GM12865 (cell line): ENCODE measurements around the gene SAPCD2.

Experiments
- DNase-seq: peaks from one replicate; pipeline ENCODE4 v3.0.0; 2010; ENCODE audit warnings: low read depth
- H3K4me3 ChIP-seq: 2 replicates; pipeline ENCODE4 v1.5.1; 2011; ENCODE audit warnings: mild to moderate bottlenecking, low read depth, low read length, control low read depth
- CTCF ChIP-seq: IDR thresholded peaks from 2 replicates; pipeline ENCODE4 v1.5.1; 2011; ENCODE audit warnings: low read length, control low read depth, low read depth, inconsistent platforms; ENCODE audit not compliant: insufficient read depth; ENCODE audit errors: missing control alignments

The SAPCD2 gene

GRCh38 chr9:137071282-137071681, 925 bp upstream of the SAPCD2 start:
- no peak for DNase-seq
- no peak for TF ChIP-seq CTCF
- H3K4me3 ChIP-seq: peak overlapping the region; percentile 61

GRCh38 chr9:137070906-137071275, 534 bp upstream of the SAPCD2 start:
- DNase-seq: no peak
- peak overlapping the region; percentile 61 for H3K4me3 ChIP-seq
- TF ChIP-seq CTCF: no peak

GRCh38 chr9:137069508-137070091, 757 bp downstream of the SAPCD2 start:
- peak overlapping the region; percentile 61 for H3K4me3 ChIP-seq
- no peak for TF ChIP-seq CTCF
- no peak for DNase-seq

GRCh38 chr9:137068539-137069507, 1.5 kb downstream of the SAPCD2 start:
- peak overlapping the region; percentile 61 for H3K4me3 ChIP-seq
- TF ChIP-seq CTCF: no peak

GRCh38 chr9:137067860-137068538, 2.4 kb downstream of the SAPCD2 start:
- peak; percentile 85 for TF ChIP-seq CTCF
- H3K4me3 ChIP-seq: no peak overlapping the region
- peak; percentile 93 for DNase-seq

More at GRCh38 chr9:137068539-137069507, 1.5 kb downstream of the SAPCD2 start:
- no peak for DNase-seq

GRCh38 chr9:137066096-137066861, 4.1 kb downstream of the SAPCD2 start:
- no peak for DNase-seq
- no peak overlapping the region for H3K4me3 ChIP-seq
- no peak for TF ChIP-seq CTCF
